Measurements from ENCODE around the gene C1QTNF8.

DNA sequence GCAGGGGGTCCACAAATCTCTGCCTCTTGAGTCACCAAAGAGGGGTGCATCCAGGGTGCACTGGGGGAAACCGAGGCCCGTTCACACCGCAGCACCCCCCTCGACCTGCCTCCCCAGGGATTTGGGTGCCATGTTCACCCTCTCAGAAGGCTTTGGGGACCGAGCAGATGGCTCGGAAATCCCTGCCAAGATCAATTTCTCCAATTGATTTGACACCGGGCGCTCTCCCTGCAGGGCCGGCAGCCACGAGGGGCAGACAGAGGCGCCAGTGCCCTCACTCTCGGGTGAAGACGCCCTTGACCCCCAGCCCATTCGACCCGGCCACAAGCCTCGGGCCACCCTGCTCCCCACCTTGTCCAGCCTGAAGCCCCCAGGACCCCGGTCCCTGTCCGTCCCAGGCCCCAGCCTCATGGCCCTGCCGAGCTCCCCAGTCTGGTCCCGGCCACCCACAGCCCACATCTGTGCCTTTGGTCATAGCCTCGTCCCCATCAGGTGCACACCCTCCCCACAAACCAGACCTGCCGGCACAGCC is 14.2 kb downstream of the C1QTNF8 start:
- TF ChIP-seq YY1 (IDR thresholded peaks at IDR 0.05; ENCODE audit: insufficient read depth, insufficient read length) (no peak), ZNF274 (IDR thresholded peaks at IDR 0.05; ENCODE audit: low read depth, low read length) (no peak)

Measured in NT2/D1 (cell line).